Cardiac septum (tissue), 1 donor: ENCODE data around the gene DBNL. TPM values are rescaled to one million over a fixed set of nuclear protein-coding genes. Genes with fewer than 3 reads are reported as not detected.
"Not testable (repeated sequence)": the region's sequence is repeated elsewhere in the genome, so short reads cannot be mapped to it uniquely, and the experiment has no call there.

Experiments
- DNase-seq: peaks from one replicate; pipeline ENCODE4 v3.0.0-alpha.2; 2020; ENCODE audit warnings: low spot score
- intact Hi-C: fragments of 100-400 bp; cut with DNase I; formaldehyde crosslinking; loops from one replicate; pipeline ENCODE4 v1.14.0; 2022
- long read RNA-seq: library from polyadenylated mRNA; unstranded; transcript quantifications from one replicate; pipeline ENCODE4 v2.0.0, GENCODE V29; 2021
- total RNA-seq: library from RNA; stranded (reverse); fragmentation: NEBNext Ultra II Directional; extraction: Animal tissue kit (Norgen Biotek cat#: 25700); gene quantifications from one replicate; pipeline ENCODE4 v1.2.1, GENCODE V29; 2021
- donor health status: DM: no; HTN: no; CAD: no.

DBNL gene
- total RNA-seq: 48.9 TPM
- long read RNA-seq, transcript DBNL-220 (13 exons, 2,117 nt): minor isoform, 19 of 136 reads
- long read RNA-seq, transcript DBNL-210 (13 exons, 1,808 nt): major isoform, 65 of 136 reads
- long read RNA-seq, partial matches to known transcripts: 9 of 136 reads
- long read RNA-seq, other reads (novel, unspliced or antisense): 39 of 136 reads

DNA sequence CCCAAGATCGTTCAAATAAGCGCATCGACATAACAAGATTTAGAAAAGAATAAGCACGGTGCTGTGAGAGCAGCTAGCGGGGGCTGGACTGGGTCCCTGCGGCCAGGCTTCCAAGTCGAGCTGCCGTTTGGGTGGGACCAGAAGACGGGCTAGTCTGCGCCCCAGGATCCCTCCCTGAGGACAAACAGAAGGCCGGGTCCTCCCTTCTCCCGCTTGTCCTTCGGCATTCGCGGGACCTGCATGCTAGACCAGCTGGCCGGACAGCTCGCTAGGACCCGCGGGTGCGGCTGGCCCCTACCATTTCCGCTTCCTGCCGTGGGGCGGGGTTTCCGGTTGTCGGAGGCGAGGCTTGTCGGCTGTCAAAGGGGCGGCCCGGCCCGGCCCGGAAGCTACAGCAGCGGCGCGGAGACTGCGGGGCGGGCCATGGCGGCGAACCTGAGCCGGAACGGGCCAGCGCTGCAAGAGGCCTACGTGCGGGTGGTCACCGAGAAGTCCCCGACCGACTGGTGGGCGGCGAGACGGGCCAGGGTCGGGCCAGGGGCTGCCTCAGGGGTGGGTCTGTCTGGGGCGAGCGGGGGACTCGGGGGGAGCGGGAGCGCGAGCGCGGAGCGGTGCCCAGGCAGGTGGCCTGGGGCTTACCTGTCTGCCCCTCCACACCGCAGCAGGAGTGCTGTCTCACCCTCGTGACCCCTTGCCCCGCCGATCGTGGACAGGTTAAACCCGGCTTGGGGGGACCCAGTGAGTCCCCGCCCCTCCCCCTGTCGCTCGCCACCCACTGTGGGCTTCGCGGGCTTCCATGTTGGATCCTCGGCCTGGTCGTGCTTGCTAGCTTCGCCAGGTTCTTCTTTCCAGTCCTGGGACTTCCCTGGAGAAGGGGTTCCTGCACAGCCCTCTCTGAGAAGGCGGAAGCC lies at the start of gene DBNL:
Gene DBNL (plus strand): TSS at position 388 of the 911 bp plus-strand sequence. CDS start 36 bp downstream, at position 424.
- intact Hi-C loops: no loop called here
- DNase-seq: peak; percentile 99

DNA sequence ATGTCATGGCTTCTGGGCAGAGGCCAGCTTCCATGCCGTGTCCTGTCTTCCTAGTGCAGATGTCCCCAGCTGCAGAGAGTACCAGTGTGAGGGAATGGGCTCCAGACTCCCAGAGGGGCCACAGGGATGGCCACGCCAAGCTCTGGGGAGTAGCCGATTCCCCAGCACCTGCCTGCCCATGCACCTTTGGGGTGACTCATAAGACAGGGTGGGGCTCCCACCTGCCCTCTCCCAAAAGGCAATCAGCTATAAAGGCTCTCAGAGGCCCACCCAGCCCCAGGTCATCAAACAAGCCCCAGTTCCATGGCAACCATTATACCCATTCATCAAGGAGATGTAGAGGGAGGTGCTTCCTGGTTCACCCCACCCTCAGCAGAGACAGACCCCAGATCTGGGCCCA lies 47.0 kb upstream of the DBNL start, which contains the start of gene SPDYE1:
Gene SPDYE1 (plus strand): TSS at position 366 of the 400 bp plus-strand sequence. CDS start 2,053 bp downstream, outside the sequence.
- DNase-seq, intact Hi-C loops: not testable (repeated sequence)

DNA sequence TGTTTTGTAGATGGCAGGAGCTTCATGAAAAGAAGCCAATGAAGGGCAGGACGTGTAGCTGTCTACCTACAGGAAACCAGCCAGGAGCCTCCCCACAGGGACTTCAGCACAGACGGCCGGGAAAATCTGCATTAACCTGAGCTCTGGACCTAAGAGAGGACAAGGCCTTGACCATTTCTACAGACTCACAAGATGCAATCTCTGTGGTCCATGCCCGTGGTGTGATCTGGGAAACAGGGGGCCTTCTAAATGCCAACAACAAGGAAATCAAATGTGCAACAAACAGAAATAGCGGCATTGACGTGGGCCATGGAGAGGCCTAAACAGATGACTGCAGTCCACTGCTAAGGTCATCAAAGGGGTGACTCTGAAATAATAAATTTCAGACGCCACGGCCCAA lies 32.4 kb upstream of the DBNL start:
- intact Hi-C loops, DNase-seq: not testable (repeated sequence)

DNA sequence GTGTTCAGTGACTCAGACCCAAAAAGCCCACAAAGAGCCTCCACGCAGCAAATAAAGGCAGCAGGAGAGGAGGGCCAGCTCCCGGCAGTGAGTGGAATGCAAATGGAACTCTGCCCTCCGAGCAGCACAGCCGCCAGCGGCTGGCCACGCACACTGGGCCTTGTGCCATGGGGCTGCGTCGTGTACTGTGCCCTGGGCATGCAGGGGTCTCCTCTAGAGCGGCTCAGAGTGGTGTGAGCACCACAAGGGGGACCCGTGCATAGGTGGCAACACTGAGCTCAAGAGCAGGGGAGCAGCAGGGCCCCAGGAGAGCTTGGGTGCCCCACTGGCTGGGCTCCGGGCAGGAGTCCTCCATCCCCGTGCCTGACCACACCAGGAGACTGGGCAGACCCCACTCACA lies 29.4 kb upstream of the DBNL start:
- DNase-seq, intact Hi-C loops: not testable (repeated sequence)

DNA sequence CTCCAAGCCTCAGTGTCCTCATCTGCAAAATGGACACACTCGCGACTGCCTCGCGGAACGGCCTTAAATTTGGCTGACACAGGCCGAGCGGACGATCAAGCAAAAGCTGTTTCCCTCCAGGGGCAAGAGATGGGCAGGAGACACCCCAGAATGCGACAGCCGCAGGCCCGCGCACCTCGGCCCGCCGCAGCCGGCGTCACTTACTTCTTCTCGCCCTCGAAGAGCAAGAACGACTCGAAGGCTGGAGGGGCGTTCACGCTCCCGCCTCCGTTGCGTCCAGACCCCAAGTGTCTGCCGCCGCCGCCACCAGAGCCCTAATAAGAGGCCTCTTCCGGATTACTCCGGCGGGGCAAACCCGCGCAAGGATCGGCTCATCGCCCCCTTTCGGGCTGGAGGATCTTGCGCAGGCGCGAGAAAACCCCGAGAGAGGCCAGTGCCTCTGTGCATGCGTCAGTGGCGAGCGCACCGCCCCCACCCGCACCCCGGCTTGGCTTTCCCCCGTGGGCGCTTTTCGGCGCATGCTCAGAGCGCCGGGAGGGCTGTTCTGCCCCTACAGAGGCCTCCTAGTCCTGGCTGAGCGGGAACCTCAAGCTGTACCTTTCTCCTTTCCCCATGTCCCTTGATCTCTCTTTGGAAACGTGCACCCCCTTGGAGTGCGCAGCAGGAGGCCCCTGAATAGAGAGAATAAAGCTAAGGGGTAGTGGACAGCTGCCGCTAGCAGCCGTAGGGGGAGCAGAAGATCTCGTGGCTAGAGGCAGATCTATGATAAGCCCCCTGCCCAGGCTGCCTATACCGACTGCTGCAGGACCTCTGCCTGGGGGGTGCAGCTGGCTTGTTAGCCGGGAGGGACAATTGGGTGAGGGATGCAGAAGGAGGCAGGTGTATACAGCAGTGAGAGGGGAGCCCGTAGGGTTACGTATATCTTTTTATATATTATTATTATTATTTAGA lies 25.4 kb upstream of the DBNL start:
- peak; percentile 99 for DNase-seq
- intact Hi-C loops: not testable (repeated sequence)

DNA sequence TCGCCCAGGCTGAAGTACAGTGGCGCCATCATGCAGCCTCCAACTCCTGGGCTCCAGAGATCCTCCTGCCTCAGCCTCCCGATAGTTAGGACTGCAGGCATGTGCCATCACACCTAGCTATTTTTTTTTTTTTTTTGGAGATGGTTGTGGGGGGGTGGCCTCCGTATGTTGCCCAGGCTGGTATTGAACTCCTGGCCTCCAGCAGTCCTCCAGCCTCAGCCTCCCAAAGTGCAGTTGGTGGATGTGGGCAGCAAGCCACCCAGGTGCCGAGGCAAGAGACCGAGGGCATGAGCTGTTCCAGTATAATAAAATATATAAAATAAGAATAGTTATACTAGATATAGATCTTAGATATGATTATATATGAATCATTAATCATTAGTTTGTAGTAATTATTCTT lies 24.7 kb upstream of the DBNL start:
- intact Hi-C loops: loop anchor here (5.0 kb wide), 1 partner anchor 177 kb away; no protein-coding TSS in a partner anchor
- not testable (repeated sequence) for DNase-seq

DNA sequence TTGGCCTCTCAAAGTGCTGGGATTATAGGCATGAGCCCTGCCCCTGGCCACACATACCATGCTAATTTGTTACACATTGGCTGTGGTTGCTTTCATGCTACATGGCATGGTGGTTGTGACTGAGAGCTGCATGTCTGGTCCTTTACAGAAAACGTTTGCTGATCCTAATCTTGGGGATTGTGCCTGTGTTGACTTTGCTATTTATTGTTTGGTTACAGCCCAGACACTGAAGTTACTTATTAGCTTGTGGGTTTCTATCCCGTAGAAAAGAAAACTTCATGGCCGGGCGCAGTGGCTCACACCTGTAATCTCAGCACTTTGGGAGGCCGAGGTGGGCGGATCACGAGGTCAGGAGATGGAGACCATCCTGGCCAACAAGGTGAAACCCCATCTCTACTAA lies 22.4 kb upstream of the DBNL start:
- intact Hi-C loops: loop anchor here (5.0 kb wide), 1 partner anchor 175 kb away; no protein-coding TSS in a partner anchor
- DNase-seq: not testable (repeated sequence)

DNA sequence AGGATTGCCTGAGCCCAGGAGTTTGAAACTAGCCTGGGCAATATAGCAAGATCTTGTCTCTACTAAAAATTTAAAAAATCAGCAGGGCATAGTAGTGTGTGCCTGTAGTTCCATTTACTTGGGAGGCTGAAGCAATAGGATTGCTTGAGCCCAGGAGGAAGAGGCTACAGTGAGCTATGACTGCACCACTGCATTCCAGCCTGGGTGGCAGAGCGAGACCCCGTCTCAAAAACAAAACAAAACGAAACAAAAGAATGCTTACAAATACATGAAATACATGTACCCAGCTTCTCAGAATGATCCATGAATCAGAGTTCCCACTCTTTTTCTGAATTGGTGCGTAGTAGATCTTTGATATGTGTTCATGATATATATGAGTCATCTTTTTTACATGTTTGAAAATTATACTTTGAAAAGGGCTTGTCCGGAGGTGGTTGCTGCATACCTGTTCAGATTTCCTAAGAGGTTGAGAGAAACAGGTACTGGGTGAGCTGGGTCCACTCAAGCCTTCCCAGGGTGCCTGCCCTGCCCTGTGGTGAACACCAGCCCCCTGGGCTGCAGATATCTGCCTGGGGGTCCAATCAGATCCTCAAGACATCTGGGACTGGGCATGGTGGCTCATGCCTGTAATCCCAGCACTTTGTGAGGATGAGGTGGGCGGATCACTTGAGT lies 21.6 kb upstream of the DBNL start:
- intact Hi-C loops: loop anchor here (5.0 kb wide), 1 partner anchor 174 kb away; no protein-coding TSS in a partner anchor
- not testable (repeated sequence) for DNase-seq

DNA sequence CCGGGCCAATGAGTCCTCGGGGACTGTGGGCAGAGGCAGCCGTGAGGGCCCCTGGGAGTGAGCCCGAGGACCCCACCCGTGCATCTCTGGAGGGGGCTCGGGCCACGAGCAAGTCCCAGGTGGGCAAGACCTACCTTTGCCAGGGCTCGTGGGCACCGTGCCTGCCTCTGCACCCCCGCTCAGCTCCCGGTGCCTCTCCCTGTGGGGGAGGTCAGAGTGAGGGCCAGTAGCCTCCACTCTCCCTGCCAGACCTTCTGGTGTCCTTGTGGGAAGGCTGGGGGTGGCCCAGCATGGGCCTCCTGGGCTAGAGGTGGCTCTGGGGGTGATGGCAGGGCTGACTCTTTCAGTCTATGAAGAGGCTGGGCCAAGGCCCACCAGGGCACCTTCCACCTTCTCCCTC lies 15.1 kb upstream of the DBNL start:
- intact Hi-C loops: not testable (repeated sequence)

DNA sequence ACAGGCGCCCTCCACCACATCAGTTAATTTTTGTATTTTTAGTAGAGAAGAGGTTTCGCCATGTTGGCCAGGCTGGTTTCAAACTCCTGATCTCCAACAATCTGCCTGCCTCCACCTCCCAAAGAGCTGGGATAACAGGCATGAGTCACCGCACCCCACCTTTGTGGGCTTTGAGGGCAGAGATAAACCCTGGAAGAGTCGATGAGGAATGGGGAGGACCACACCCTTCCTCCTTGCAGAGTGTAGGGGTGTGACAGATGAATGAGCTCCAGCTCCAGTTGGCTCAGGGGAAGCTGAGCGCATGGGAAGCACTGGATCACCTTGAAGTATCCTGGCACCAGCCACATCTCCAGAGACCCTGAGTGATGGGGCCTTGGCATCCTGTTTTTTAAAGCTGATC lies 14.5 kb upstream of the DBNL start:
- DNase-seq, intact Hi-C loops: not testable (repeated sequence)

More for the DNA sequence above, 15.1 kb upstream of the DBNL start:
- not testable (repeated sequence) for DNase-seq

DNA sequence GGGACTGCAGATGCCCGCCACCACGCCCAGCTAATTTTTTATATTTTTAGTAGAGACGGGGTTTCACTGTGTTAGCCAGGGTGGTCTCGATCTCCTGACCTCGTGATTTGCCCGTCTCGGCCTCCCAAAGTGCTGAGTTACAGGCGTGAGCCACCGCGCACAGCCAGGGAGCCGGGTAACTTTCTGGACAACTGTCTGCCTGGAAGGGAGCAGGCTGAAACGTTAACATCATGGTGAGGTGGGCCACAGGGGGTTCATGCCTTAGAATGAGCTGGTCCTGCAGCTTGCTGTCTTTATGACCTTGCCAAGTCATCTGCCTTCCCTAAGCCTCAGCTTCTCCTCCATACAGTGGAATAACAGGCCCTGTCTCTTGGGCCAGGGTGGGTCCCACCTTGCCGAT lies 13.2 kb upstream of the DBNL start:
- peak; percentile 20 for DNase-seq
- intact Hi-C loops: not testable (repeated sequence)

DNA sequence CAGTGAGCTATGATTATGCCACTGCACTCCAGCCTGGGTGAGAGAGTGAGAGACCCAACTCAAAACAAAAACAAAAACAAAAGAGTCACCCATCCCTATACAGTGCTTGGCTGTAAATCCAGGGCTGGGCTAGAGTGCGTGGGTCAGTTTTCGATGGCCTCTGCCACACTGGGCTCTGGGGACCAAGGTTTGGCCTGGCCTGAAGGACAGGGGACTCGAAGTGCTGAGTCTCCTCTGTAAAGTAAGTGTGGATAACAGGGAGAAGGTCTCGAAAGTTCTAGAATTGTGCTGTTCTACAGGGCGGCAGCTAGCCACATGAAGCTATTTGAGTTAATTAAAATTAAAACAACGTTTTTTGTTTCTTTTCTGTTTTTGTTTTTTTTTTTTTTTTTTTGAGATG lies 12.5 kb upstream of the DBNL start:
- intact Hi-C loops: not testable (repeated sequence)
- peak; percentile 68 for DNase-seq

DNA sequence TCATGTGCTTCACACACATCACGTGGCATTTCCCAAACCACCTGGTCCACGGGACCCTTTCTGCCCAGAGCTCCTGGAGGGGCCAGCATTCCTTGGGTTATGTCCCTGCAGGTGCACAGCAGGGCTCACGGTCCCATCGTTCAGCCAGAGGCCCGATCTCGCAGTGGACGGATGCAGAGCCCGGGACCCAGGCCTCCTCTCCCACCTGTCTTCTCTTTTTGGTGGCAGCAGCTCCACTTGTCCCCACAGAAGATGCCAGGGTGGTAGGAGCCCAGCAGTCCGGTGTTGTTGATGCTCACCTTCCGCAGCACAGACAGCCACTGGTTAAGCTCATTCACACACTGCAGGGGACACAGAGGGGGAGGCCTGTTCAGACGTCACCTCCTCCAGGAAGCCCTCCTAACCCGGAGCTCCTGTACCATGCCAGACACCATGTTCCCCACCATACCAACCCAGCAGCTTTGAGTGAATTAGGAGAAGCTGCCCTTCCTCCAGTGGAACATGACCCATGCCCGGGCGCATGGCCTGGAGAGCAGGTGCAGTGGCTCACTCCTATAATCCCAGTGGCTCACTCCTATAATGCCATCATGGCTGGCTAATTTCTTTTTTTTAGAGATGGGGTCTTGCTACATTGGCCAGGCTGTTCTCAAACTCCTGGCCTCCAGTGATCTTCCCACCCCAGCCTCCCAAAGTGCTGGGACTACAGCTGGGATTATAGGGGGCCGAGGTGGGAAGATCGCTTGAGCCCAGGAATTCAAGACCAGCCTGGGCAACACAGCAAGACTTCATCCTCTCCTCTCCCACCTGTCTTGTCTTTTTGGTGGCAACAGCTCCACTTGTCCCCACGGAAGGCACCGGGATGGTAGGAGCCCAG lies 10.3 kb upstream of the DBNL start:
- intact Hi-C loops: not testable (repeated sequence)

DNA sequence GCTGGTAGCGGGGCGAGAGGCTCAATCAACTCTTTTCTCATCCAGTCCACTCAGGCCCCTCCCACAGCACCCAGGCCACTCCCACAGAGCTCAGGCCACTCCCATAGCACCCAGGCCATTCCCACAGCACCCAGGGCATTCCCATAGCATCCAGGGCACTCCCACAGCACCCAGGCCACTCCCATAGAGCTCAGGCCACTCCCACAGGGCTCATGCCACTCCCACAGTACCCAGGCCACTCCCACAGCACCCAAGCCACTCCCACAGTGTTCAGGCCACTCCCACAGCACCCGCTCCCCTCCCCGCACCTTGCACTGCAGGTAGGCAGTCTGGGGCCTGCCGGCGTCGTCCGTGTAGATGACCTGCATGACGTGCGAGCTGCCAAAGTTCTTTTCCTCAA lies 8.1 kb upstream of the DBNL start:
- peak; percentile 49 for DNase-seq
- intact Hi-C loops: not testable (repeated sequence)

More for the DNA sequence above, 10.3 kb upstream of the DBNL start:
- not testable (repeated sequence) for DNase-seq

DNA sequence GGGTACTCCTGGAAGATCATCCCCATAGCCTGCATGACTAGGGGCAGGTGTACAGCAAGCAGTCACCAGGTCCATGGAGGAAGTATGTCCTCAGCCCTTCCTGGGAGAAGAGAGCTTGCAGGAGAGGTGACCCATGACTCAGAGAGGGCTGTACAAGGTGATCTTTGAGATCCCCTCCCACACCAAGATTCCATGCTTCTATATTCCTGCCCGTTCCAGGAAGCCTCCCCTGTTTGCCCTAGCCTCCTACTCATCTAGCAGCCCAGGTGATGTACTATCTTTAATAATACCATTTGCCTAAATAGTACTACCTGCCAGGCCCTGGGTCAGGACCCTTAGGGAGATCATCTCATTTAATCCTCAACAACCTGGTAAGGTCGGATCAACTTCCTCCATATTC lies 6.6 kb upstream of the DBNL start:
- intact Hi-C loops: not testable (repeated sequence)
- peak; percentile 62 for DNase-seq

DNA sequence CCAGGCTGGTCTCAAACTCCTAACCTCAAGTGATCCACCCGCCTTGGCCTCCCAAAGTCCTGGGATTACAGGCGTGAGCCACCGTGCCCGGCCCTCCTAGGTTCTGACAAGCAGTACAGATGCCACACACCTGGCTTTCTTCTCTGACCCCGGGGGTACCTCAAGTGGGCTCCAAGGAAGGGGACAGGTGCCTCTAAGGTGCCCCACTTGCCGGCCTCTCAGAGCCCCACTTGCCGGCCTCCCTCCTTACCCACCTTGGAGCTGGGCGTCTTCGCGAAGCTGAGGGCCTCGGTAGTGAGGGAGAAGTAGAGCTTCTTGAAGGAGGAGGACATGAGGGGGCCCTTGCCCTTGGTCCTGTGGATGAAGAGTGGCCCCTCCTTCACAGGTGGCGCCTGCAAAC lies 5.9 kb upstream of the DBNL start:
- intact Hi-C loops, DNase-seq: not testable (repeated sequence)

DNA sequence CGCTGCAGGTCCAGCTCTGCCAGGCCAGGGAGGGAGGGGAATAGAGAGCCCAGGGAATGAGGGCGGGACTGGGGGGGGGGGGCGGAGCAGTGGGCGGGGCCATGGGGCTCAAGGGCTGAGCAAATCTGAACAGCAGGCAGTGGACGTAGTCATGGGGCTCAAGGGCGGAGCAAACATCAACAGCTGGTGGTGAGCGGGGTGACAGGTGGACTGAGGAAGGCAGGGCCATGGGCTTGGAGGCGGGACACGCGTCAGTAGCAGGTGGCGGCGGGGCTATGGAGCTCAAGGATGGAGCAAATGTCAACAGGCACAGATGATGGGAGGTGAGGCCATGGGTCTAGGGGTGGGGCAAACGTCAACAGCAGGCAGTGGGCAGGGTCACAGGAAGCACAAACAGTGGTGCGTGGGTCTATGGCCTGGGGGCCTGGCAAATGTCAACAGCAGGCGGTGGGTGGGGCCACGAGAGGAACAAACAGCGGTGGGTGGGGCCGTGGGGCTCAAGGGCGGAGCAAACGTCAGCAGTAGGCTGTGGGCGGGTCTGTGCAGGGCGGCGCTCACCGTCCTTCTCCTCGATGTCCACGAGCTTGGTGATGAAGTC lies 5.4 kb upstream of the DBNL start:
- intact Hi-C loops: not testable (repeated sequence)
- DNase-seq: peak; percentile 97
